Activated CD4-positive, alpha-beta T cell treated with anti-CD3 and anti-CD28 coated beads for 1 hour (primary cell): ENCODE results near the gene B4GALT5.

ENCODE experiments used
- DNase-seq: peaks from one replicate; pipeline ENCODE4 v3.0.0-alpha.2; 2020

Gene B4GALT5

DNA sequence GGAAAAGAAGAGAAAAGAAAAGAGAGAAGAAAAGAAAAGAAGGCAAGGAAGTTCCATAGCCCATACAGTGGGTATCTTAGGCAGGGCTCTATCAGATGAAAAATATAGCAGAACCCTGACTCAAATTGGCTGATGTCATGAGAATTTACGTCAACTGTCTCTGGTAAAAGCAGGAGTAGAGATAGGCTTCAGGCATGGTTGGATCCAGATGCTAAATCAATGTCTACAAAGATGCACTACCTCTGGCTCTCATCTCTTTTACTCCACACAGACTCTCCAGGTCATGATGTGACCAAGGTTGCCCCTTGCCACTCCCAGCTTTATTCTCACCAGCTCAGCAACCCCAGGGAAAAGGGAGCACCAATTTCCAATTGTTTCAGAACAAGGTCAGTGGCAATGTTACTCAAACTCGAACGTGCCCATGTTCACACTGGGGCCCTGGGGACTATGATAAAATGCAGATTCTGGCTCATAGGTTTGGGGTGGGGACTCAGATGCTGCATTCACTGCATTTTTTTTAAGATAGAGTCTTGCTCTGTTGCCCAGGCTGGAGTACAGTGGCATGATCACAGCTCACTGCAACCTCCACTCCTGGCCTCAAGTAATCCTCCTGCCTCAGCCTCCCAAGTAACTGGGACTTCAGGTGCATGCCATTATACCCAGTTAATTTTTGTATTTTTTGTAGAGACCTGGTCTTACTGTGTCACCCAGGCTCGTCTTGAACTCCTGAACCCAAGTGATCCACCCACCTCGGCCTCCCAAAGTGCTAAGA lies 112.3 kb downstream of the B4GALT5 start:
- DNase-seq = no peak

DNA sequence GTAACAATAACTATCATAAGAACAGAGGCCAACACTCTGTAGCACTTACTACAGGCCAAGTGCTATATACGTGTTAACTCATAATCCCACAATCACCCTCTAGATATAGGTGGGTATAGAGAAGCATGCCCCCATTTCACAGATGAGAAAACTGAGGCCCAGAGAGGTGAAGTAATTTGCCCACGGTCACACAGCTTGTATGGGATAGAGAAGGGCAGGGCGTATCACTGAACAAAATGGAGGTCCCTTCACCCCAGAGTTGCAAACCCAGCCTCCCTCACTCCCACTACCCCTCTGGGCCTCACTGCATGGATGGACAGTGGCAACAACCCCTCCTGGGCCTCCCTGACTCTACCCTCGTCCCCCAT lies 113.9 kb downstream of the B4GALT5 start:
- no peak for DNase-seq

DNA sequence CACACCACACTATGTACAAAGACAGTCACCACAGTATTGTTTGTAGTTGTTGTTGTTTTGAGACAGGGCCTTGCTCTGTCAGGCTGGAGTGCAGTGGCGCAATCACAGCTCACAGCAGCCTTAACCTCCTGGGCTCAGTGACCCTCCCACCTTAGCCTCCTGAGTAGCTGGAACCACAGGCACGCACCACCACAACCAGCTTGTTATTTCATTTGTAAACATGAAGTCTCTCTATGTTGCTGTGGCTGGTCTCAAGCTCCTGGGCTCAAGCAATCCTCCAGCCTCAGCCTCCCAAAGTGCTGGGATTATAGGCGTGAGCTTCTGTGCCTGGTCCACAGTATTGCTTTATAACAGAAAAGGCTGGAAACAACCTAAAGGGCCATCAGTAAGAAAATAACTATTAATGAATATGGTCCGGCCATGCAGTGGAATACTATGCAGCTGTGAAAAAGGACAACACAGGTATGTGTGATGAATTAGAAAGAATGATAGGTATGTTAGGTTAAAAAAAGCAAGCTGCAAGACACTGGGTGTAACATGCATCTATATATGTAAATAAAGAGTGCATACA lies 115.8 kb downstream of the B4GALT5 start:
- DNase-seq = no peak

DNA sequence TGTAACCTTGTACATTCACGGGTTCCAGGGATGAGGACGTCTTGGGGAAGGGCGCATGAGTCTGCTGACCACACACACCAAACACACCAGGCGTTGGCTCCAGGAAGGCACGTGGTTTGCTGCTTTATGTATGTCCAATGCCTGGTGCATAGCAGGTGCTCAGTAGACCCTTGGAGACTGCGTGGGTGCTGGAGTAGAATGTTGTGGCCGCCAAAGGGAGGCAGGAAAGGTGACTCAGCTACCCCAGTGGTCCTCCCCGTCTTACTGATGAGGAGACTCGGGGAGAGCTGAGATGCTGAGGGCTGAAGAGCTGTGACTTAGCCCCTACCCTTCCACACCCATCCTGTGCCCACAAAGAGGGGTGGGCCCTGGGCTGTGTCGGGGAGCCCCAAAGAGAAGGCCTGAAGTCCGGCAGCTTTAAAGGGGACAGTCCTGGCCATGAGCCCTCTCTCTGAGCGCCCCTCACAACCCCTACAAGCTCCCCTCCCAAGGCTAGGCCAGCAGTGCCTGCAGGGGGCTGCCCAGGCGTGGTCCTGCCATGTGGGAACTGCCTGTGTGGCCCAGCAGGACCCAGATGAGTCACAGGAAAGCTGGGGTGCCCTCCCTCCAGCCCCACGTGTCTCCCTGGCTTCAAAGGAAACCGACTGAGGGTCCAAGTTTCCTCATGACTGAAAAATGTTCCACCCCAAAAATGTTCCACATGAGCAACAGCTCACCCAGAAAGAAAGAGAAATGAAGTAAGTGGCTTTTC lies 117.7 kb downstream of the B4GALT5 start:
- DNase-seq = no peak

DNA sequence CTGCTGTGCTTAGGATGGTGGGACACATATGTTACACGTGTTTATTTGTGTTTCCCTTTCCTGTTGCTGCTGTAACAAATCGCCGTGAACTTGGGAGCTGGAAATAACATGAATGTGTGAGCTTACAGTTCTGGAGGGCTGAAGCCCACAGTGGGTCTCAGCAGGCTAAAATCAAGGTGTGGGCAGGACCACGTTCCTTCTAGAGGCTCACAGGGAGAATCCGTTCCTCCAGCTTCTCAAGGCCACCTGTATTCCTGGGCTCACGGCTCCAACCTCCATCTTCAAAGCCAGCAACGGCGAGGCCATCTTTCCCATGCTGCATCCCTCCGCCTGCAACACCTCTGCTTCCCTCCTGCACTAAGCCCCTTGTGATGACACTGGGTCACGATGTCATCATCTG lies 118.3 kb downstream of the B4GALT5 start:
- no peak for DNase-seq

DNA sequence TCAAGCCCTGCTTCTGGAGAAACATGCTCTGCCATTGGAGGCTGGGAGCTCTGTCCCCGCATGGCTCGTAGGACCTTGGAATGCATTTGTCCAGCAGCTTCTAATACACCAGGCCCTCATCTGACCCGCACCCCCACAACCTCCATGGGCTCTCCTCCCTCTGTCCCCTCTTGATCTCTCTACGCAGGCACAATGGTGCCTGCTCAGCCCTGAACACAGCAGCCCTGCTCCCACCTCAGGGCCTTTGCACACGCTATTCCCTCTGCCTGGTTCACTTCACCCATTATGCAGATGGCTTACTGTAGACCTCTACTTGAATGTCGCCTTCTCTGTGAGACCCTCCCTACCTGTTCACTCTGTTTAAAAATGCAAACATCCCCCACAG lies 118.8 kb downstream of the B4GALT5 start:
- DNase-seq = no peak

DNA sequence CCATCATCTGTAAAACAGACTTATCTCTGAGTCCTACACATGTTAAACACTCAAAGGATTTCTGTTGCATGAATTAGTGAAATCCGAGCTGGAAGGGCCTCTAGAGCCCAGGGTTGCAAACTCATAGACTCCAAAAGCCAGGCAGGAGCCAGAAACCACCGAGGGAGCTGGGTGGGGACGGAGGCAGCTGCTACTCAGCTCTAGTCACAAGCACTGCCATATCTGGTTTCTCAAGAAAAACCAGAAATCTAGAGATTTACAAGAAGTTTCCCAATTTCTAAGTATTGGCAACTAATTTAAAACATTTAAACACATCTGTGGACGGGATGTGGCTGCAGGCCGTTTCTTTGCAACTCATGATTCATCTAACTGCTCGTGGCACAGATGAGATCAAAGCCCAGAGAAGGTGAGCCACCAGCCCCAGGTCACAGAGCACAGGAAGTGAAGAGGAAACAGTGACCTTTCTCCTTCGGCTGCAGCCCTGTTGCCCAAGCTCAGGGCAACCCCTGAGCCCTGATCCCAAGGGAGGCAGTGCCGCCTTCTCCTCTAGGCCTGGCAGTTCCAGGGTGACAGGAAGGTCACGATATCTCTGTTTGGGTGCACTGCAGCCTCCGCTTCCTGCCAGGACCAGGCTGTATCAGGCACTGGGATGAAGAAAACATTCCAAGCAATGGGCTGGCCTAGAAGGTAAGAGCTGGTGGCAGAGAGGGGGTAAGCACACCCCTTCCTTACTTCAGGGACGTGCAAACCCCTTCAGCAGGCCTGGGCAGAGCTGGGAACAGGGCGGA lies 119.3 kb downstream of the B4GALT5 start:
- DNase-seq = no peak

DNA sequence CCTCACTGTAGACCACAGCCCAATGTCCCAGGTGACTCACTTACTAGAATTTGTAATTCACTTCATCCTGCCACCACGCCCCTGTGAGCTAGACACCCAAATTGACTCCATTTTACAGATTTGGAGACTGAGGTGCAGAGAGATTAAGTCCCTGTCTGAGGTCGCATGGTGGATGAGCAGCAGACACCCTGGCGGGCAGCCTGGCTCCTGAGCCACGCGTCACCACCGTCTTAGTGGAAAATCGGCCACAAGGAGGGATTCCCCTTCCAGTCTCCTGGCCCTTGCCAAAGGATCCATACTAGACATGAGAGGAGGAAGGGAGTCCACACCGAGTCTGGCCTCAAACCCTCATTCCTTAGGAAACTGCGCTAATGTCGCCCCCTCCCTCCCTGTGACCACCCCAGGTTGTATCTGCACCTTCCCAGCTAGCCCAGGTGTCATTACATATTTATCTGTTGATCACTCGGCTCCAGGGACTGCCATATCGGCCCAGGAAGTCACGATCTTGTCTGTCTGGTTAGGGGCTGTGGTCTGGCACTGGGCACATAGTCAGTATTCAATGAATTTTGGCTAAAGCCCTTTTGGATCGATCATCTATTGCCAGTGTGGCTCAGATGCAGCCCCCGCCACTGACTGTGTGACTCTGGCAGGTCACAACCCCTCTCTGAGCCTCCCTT lies 120.1 kb downstream of the B4GALT5 start:
- no peak for DNase-seq

DNA sequence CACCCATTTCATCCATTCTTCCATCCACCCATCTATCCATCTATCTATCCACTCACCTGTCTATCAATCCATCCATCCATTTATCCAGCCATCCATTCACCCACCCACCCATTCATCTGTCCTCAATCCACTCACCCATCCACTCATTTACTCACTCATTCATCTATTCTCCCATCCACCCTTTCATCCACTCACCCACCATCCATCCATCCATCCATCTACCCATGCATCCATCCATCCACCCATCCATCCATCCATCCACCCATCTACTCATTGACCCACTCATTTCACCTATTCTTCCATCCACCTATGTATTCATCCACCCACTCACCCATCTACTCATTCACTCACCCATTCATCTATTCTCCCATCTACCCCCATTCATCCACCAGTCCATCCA lies 121.6 kb downstream of the B4GALT5 start:
- no peak for DNase-seq

DNA sequence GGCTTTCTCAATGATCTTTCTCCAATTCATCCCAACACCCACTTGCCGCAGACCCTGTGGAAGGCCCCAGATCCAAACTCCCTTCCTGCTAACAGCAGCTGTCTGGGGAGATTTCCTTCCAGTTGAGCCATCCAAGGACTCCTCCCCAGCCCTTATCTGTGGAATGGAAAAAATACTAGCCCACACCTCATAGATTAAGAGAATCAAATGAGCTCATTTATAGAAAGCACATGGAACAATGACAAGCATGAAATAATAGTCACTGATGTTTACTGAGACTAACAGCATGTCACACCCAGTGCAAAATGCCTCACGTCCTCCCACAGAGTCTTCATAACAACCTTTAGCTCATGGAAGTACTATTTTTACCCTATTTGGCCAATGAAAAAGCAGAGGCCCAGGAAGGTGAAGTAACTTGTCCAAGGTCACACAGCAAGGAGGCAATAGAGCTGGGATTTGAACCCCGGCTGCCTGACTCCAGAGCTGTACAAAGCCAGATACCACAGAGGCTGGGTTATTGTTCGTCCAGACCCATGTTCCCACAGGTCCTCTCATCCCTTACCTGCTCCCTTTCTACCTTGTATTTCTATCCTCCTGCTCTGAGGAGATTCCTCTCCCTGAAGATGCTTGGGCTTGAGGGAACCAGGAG lies 122.3 kb downstream of the B4GALT5 start:
- no peak for DNase-seq

DNA sequence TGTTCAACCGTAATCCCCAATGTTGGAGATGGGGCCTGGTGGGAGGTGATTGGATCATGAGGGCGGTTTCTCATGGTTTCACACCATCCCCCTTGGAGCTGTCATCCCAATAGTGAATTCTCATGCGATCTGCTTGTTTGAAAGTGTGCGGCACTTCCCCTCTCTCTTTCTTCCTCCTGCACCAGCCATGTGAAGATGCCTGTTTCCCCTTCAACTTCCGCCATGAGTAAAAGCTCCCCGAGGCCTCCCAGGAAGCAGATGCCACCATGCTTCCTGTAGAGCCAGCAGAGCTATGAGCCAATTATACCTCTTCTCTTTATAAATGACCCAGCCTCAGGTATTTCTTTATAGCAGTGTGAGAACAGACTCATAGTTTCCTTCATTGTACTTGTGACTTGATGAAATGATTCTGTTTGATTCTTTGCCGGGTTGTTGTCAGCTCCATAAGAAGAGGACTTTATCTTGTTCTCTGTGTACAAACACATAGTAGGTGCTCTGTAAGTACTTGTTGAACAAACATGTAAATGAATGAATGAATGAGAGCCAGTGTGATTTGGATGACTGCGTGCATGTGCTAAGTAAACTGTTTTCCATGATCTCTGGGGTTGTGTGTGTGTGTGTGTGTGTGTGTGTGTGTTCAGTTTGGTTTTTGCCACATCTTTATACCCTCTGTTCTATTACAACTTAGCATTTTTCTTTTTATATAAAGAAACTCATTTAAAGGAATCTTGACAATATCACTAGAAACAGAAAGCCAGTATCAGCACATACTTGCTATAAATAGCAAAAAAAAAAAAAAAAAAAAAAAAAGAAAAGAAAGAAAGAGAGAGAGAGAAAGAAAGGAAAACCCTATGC lies 123.3 kb downstream of the B4GALT5 start:
- no peak for DNase-seq

DNA sequence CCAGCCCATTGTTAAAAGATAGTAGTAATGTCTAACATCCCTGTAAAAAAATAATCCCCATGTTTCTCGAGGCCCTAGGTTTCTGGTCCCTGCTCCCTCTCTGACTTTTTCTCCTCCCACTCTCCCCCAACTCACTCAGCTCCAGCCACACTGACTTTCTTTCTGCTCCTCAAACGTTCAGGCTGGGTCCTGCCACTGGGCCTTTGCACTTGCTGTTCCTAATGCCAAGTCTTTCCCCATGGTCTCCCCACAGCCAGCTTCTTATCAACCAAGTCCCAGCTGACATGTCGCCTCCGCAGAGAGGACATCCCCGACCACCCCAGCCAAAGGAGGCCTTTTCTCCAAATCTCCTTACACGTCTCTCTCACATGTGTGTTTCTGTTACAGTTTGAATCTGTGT lies 123.9 kb downstream of the B4GALT5 start:
- DNase-seq = no peak

DNA sequence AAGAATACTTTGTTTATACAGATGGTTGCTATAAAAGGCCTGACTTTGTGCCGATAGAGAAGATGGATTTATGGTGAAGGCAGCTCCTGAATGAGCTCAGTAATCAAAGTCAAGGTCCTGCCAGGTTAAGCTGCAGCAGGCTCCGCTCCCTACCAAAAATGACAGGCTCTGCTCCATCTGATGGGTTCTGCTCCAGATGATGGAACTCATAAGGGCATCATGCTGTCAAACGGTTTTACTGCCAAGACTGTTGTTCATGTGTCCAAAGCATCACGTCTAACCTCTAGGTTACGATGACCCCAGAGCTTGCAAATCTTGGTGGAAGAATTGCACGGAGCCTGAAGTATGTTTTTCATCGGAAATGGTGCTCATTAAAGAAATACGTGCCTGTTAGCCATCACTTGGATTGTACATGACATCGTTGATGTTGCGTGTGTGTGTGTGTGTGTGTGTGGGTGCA lies 126.5 kb downstream of the B4GALT5 start:
- DNase-seq = no peak

DNA sequence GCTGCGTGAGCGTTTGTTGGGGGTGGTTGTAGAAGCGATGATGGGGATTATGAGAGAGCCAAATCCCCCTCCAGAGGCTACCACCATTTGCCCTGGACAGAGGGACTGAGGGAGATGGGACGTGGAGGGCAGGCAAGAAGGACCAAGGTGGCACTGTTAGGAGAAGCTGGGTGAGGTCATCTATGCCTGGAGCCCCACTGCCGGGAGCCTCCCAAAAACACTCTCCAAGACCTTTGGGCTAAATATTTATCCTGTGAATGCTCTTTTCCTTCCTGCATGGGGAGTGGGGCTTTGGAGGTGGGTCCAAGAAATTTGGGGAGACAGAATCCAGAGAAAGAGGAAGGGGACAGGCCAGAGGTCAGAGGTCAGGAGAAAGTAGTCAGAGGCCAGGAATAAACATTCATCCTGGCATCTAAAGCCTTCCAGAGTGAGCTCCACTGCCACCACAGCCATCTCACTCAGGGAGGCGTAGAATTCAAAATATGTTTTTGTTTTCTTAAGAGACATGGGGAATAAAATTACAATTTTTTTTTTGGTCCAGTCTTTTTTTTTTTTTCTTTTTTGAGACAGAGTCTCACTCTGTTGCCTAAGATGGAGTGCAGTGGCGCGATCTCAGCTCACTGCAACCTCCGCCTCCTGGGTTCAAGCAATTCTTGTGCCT lies 128.0 kb downstream of the B4GALT5 start:
- no peak for DNase-seq

DNA sequence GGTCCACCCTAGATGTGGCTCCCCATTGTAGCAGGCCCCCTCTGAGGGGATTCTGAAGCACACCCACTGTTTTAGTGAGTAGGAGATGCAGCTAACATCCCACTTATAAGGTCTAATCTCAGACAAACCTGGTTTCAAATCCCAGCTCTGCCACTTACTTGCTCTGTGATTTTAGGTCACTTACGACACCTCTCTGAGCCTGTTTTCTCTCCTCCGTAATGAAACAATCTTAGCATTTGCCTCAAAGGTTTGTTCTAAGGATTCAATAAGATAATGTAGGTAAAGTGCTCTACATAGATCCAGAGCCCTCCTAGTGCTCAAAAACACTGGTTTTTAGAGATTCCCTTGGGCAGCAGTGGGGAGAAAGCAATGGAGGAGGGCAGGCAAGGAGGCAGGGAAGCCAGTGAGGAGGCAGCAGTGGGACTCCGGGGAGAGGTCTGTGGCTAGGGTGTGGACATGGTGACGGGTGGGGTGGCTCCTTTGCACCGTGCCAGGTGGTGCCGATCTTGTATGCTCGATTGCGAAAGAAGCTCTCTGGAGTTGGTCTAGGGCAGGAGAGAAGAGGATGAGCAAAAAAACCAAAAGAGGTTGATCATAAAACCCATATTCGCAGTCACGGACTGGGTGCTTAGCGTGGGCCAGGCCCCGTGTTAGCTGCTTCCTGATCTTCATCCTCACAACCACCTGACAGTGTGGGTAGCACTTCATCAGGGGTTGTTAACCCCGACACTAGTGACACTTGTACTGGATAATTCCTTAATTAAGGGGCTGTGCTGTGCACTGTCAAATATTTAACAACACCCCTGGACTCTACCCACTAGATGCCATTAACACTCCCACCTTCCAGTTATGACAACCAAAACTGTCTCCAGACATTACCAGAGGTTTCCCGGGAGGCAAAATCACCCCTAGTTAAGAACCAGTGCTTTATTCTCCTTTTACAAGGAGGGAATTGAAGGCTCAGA lies 129.0 kb downstream of the B4GALT5 start:
- DNase-seq = no peak

DNA sequence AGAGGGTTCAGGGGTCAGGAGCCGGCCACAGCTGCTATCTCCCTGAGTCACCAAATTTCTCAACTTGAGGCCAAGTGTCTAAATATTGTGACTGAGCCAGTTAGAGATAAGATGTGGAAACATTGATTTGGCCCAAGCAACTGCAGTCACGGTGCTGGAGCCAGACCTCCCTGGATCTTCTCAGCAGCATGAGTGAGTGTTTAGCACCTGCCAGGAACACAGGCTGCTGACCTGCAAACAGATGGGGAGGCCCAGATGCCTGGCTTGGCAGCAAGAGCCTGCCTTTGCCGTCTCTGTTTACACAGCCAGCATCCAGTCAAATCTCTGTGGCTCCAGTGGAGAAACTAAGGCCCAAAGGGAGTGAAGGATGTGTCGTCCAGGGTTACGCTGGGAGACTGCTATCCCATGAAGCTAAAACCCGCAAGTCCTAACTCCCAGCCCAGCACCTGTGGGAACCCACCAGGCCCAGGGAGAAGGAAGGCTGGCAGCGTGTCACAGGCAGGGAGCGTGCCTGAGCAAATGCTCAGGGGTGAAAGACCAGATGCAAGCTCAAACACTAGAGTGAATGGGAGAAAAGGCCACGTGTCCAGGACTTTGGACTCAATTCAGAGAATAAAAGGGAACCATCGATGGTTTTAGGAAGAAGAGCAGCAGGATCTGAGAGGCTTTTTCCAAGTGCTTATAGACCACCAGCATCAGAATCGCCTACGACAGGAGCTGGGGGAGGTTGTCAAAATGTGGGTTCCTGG lies 129.8 kb downstream of the B4GALT5 start:
- no peak for DNase-seq

DNA sequence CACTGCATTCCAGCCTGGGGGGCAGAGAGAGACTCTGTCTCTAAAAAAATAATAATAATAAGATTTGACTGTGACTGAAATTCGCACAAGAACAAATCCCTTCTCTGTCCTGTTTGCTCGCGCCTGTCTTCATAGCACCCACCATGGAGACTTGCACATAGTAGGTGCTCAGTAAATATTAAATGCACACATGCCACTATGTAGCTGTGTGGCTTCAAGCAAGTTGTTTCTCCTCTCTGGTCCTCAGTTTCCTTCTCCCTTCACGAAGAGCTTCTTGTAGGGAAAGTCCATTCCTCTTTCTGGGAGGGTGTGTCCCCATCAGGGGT lies 130.4 kb downstream of the B4GALT5 start:
- DNase-seq = no peak
